ENCODE results near the gene ZNF638.

The ZNF638 gene

DNA sequence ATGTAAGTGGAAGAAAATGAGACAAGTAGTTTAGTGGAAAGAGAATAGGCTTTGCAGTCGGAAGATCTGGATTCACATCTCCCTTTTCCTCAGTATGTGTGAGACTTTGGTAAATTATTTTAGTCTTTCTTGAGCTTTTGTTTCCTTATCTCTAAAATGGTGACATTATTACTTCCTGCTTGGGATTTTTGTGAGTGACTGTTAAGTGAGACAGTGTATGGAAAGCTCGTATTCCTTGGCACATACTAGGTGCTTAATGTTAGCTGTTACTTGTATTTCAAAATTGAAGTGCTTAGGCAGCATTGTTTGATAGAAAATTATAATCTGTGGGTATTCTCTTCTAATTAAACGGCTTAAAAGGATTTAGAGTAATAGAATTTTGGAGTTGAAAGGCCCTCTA, 2.0 kb downstream of the ZNF638 start:
- no peak for DNase-seq

DNA sequence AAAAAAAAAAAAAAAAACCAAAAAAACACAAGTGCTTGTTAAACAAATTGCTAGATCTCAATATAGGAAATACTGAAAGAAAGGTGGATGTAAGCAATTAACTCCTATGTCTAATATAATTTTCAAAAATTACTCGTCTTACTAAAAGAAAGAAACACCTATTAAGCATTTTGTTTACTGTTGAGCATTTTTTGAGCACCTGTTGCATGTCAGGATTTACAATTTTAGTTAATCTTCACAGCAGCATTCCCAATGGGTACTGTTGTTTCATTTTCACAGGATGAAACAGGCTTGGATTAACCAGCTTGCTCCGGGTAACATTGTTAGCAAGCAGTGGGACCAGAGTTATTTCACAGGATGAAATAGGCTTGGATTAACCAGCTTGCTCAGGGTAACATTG, 4.8 kb downstream of the ZNF638 start:
- no peak for DNase-seq

- DNase-seq, result no peak
These were observed 5.2 kb downstream of the ZNF638 start for GRCh38 chr2:71336802-71337201.

DNA sequence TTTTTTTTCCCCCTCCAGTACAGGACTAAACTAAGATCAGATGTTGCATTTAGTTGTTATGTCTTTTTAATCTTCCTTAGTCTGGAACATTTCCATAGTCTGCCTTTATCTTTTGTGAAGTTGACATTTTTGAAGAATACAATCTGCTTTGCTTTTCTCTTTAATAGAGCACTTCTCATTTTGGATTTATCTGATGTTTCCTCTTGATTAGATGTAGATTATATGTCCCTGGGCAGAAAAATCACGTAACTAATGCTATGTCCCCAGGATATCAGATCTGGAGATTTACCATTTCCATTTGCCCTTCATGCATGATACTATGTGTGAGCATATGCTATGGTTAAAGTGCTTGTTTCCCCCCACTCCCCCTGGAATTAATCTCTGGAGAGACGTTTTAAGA, 6.2 kb downstream of the ZNF638 start:
- DNase-seq, result no peak

DNA sequence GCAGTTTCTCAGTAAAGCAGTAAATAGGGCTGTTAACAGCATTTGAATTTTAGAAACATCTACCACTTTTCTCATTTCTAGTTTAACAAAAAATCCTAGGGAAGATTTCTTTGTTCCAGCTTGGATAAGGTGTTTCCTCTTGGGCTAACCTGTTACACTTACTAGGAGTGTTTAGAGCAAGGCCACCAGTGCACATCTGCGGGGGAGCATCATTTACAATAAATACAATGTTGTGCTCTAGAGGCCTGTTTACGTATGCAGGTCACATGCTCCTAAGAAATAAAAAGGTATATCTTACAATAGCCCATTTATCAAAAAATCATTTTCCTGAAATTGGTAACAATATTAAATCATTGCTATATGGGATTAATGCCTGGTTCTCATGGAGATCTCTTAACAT, 8.1 kb downstream of the ZNF638 start:
- DNase-seq, result no peak

GRCh38 chr2:71340176-71340575, 8.6 kb downstream of the ZNF638 start:
- no peak for DNase-seq

DNA sequence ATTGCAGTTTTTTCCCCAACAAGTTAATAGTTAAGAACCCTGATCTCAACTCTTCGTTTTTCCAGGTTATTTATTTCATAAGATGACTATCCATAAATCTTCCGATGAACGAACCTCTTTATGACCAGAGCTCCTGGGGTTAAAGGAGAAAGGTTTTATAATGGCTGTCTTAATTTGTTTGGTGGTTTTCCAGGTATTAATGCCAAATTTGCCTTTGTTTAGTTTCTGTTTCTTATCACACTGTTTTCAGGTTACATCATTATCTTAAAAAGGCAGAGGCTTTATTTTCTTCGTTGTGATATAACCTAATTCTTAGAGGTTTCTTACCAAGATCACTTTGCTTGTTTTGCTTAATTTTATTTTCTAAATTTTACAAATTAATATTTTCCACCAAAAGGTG, 10.1 kb downstream of the ZNF638 start:
- DNase-seq, result no peak

- DNase-seq, result no peak
These were observed 14.5 kb downstream of the ZNF638 start for GRCh38 chr2:71346065-71346464.

GRCh38 chr2:71347517-71347916, 15.9 kb downstream of the ZNF638 start:
- DNase-seq, result no peak

GRCh38 chr2:71348302-71348701, 16.7 kb downstream of the ZNF638 start:
- no peak for DNase-seq

GRCh38 chr2:71353248-71353647, 21.7 kb downstream of the ZNF638 start:
- DNase-seq, result no peak

GRCh38 chr2:71358931-71359671, 27.5 kb downstream of the ZNF638 start:
- peak; percentile 31 for DNase-seq

- no peak for DNase-seq
These were observed 28.9 kb downstream of the ZNF638 start for GRCh38 chr2:71360434-71360975.

GRCh38 chr2:71361631-71362030, 30.0 kb downstream of the ZNF638 start:
- DNase-seq, result no peak

GRCh38 chr2:71362447-71362846, 30.9 kb downstream of the ZNF638 start:
- DNase-seq, result no peak

DNA sequence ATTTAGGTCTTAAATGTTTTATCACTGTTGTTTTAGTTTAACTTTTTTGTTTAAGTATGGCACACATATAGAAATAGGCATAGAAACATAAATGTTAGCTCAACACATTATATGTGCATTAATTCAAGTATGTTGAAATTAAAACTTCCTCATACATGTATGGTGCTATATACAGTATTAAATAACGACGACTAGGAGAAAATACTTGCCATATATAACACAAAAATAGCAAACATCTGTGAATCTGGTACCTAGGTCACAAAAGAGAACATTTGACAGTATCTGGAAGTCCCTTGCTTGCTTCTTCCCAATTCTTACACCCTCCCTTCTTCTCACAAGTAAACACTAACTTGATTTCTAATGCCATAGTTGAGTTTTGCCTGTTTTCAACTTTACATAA, 38.4 kb downstream of the ZNF638 start:
- DNase-seq, result no peak

GRCh38 chr2:71372042-71372441, 40.5 kb downstream of the ZNF638 start:
- DNase-seq, result no peak

DNA sequence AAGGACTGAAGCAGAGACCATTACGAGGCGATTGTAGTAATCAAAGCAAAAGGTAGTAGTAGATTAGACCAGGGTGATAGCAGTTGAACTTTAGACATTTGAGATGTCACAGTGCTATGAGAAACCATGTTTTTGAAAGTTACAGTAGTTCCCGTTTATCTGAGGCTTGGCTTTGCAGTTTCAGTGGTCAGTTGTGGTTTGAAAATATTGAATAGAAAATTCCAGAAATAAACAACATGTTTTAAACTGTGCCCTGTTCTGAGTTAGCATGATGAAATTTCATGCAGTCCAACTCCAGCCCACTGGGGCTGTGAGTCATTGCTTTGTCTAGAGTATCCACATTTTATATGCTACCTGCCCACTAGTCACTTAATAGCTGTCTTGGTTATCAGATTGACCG, 47.5 kb downstream of the ZNF638 start:
- no peak for DNase-seq

- no peak for DNase-seq
These were observed 49.1 kb downstream of the ZNF638 start for GRCh38 chr2:71380665-71381064.

GRCh38 chr2:71385012-71385411, 53.4 kb downstream of the ZNF638 start:
- no peak for DNase-seq

DNA sequence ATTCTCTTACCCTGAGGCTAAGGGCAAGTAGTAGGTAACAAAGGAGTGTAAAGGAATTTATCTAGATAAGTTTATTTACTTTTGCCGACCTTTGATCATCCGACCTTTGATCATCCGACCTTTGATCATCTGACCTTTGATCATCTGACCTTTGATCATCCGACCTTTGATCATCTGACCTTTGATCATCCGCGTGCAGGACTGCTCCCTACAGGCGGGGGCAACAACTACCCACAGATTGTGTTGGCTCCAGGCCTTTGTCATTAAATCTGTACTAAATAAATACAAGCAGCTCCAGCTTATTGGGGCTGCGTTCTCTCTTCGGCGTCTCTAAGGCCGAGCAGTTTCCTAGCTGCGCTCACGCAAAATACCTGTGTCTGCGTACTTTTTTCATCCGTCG, 56.6 kb downstream of the ZNF638 start:
- DNase-seq, result no peak

- no peak for DNase-seq
These were observed 57.9 kb downstream of the ZNF638 start for GRCh38 chr2:71389384-71390072.

DNA sequence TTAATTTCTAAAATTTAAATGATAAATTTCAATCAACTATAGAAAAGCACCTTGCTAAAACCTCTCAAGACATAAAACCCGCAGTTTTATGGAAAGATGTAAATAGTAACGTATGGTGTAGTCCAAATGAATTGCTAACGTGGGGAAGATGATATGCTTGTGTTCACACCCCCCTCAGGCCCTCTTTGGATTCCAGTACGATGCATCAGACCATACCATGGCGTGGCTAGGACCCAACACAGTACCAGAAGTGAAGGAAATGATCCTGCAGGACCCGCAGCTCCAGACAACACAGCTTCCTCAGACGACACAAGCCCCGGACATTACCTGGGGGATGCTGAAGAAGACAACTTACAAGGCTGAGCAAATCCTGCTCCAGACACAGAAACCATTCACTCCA, 61.6 kb downstream of the ZNF638 start:
- DNase-seq, result no peak

DNA sequence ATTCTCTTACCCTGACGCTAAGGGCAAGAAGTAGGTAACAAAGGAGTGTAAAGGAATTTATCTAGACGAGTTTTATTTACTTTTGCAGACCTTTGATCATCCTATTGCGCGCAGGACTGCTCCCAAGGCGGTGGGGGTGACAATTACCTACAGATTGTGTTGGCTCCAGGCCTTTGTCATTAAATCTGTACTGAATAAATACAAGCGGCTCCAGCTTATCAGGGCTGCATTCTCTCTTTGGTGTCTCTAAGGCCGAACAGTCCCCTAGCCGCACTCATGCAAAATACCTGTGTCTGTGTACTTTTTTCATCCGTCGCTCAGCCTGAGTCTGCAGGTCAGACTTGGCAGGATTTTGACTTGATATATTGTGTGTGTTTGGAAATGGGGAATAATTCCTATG, 63.9 kb downstream of the ZNF638 start:
- DNase-seq, result no peak

DNA sequence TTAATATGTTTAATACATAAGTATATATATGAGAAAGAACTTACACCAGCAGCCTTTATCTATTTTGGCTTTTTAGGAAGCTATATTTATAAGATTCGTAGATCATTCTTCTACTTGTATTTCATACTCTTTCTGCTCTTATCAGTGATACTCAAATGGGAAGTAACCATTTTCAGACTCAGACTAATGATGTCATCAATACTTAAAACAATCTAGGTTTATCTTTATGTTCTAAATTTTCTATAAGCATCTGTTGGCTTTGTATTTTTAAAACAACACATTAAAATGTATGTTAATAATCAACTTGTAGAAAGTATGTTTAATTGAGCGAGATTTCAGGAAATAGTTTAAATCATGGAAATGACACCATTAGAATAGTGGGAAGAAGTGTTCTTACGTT, 70.8 kb downstream of the ZNF638 start:
- no peak for DNase-seq
